Measurements from ENCODE around the gene PNLIPRP2.

The PNLIPRP2 gene

DNA sequence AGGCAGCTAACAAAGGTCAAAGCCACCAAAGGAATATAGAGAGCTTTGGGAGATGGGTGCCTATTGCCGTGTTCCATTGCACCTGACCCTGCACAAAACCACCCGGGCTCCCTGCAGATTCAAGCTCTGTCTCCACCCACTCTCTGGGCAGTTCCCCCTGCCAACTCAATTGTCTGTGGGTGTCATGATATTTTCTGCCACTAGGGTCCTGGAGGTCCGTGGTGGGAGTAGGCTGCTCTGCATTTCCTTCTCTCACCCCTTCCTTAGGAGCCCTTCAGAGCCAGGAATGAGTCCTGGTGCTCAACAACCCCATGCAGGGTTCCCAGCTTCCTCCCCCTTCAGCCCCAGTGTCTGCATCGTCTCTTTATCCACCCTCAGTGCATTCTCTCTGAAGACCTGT, 34.1 kb downstream of the PNLIPRP2 start:
- no peak for DNase-seq (ENCODE audit: low spot score)
- FAIRE-seq, result no peak

GRCh38 chr10:116655568-116655967, 34.8 kb downstream of the PNLIPRP2 start:
- FAIRE-seq, result no peak
- DNase-seq (ENCODE audit: low spot score), result no peak

- FAIRE-seq (no peak), DNase-seq (ENCODE audit: low spot score) (no peak)
Observed at GRCh38 chr10:116656044-116656443, 35.3 kb downstream of the PNLIPRP2 start.

GRCh38 chr10:116657863-116658551, 37.3 kb downstream of the PNLIPRP2 start:
- FAIRE-seq, result no peak
- DNase-seq (ENCODE audit: low spot score), result no peak

DNA sequence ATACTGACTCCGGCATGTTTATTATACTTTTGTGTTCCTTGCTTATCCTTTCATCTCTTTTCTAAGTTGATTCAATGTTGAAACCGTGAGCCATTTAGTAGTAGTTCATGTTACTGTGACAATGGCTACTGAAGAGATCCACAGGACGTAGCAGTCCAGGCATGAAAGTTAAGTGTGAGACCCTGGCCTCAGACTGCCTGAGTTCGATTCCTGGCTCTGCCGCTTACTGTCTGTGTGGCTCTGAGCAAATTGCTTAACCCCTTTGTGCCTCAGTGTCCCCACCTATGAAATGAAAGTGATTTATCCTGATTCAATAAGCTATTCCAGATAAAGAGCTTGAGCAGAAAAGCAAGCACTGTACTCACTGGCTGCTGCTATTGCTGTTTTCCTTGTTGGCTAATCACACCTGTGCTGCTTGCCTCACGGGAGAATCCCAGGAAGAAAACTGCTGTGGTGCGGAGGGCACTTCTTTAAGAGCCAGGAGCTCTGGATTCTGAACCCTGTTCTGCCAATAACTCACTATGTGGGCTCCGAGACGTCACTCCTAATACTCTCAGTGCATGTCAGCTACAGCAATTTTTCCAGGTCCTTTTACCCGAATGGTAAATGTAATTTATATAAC, 38.4 kb downstream of the PNLIPRP2 start:
- DNase-seq (ENCODE audit: low spot score), result no peak
- FAIRE-seq, result no peak

DNA sequence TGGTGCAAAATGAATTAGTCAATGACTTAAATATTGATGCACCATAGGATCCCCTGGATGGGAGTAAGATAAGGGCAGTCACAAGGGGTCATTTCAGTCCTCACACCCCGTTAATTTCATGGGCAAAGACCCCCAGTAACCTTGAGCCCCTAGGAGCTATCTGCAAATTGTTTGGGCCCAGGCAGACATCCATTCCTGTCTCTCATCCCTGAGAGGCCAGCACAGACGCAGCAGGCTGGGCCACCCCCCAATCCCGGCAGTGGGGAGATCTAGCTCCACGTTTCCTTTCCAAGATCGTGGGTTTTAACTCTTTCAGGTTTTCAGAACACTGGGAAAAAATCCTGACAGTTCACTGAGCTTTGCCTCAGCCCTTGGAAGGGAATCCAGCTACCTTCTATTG, 40.1 kb downstream of the PNLIPRP2 start:
- FAIRE-seq (no peak), DNase-seq (ENCODE audit: low spot score) (no peak)

DNA sequence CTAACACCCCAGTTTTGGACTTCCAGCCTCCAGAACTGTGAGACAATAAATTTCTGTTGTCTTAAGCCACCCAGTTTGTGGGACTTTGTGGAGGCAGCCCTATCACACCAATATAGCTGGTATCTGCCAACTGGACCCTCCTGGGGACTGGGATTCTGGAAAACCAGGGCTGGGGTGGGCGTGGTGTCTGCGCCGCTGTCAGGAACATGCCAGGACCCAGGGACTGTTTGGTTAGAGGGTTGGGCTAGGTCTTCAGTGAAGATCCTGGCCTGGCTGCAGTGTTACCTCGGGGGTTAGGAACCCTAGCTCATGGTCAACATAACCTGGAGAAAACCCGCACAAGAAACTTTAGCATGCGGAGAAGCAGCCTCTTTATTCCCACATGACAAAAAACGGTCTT, 42.6 kb downstream of the PNLIPRP2 start:
- no peak for FAIRE-seq

GRCh38 chr10:116664631-116665030, 43.9 kb downstream of the PNLIPRP2 start:
- DNase-seq (ENCODE audit: low spot score), result no peak
- FAIRE-seq, result no peak

More for the DNA sequence above, 42.6 kb downstream of the PNLIPRP2 start:
- DNase-seq (ENCODE audit: low spot score), result no peak

GRCh38 chr10:116665541-116666125, 44.9 kb downstream of the PNLIPRP2 start:
- no peak for FAIRE-seq
- DNase-seq (ENCODE audit: low spot score), result no peak

DNA sequence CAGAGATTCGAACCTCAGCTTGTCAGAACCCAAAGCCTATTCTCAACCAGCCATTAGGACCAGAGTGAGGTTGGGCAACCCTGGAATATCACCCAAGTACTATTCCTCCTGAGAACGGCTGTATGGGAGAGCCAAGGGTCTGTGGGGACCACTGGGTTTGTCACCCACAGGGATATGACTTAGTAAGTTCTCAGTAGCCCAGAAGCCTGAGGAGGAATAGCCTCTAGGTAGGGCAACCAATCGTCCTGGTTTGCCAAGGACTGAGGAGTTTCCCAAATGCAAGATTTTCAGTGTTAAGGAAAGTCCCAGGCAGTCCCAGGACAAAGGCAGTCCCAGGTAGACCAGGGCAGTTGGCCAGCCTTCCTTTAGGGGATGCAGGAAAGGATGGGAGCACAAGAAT, 46.7 kb downstream of the PNLIPRP2 start:
- no peak for DNase-seq (ENCODE audit: low spot score)
- FAIRE-seq, result no peak

GRCh38 chr10:116668018-116668417, 47.3 kb downstream of the PNLIPRP2 start:
- FAIRE-seq (no peak), DNase-seq (ENCODE audit: low spot score) (no peak)

GRCh38 chr10:116668446-116668845, 47.7 kb downstream of the PNLIPRP2 start:
- DNase-seq (ENCODE audit: low spot score), result no peak
- FAIRE-seq, result no peak

- FAIRE-seq (no peak), DNase-seq (ENCODE audit: low spot score) (no peak)
Observed at GRCh38 chr10:116669080-116669479, 48.3 kb downstream of the PNLIPRP2 start.

DNA sequence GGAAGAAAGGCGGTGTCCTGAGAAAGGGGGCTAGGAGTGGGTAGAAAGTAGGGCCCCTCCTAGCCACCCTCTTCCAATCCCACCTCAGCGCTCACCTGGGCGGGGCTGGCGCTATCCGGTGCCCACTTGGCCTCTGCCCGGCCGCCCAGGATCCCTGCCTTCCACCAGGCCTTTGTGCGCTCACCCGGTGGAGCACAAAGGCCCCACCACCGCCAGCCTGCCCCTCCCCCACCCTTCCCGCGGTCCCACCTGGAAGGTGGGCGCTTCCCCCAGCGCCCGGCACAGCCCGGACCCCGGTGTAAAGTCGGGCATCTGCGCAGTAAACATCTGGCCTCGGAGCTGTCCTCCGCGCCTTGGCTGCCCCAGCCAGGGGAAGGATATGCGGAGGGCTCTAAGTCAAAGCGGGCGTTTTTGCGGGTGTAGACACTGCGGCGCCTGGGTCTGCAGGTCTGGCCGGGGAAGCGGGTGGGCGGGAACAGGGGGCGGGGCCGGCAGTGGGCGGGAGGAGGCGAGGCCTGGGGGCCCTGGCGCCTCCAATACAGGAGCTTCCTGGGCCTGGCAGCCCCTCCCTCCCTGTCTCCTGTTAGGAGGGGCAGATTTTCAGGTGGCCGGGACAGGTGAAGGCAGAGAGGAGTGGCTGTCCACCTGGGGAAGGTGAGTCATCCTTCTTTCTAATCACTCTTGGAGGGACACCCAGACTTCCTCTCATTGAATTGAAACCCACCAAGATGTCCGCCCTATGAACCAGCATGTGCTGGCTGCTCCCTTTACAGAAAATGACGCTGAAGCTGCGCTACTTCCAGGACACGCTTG, 49.3 kb downstream of the PNLIPRP2 start:
- FAIRE-seq, result no peak
- DNase-seq (ENCODE audit: low spot score), result no peak

- DNase-seq (ENCODE audit: low spot score) (no peak), FAIRE-seq (no peak)
Observed at GRCh38 chr10:116670706-116671105, 50.0 kb downstream of the PNLIPRP2 start.

- DNase-seq (ENCODE audit: low spot score) (no peak), FAIRE-seq (no peak)
Observed at GRCh38 chr10:116671274-116671926, 50.6 kb downstream of the PNLIPRP2 start.

DNA sequence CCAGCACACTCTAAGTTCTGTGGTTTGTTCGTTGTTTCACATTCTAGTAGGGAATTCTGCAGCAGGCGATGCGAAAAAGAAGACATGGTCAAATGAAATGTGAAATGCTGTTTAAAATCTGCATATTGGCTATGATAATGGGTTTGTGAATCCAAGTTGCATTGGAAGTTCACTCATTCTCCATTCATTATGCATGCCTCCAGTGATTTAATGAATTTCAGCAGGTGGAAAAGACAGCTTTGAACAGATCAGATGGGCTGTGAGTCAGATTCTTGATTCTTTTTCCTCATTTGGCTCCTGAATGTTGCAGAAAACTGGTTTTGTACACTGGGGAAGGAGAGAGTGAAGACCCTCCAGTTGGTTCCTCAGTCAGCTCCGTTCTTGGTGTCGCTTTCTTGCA, 52.1 kb downstream of the PNLIPRP2 start:
- FAIRE-seq, result no peak

DNA sequence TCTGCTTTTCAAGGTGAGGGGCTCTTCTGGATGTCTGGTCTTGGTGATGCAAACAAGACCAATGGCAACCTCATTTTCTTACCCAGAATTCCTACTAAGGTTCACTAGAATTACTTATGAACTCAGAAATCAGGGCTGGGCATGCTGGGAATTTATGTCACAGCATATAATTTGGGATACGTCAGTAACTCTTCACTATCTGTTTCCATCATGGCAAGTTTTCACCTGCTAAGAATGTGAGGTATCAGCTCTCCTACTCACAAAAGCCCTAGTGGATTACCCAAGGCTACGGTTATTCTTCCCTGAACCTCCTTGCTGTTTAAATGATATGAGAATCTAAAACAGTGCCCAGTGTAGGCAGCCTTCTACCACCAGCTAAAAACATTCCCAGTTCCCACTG, 53.1 kb downstream of the PNLIPRP2 start:
- DNase-seq (ENCODE audit: low spot score), result no peak
- no peak for FAIRE-seq

More for the DNA sequence above, 52.1 kb downstream of the PNLIPRP2 start:
- no peak for DNase-seq (ENCODE audit: low spot score)

DNA sequence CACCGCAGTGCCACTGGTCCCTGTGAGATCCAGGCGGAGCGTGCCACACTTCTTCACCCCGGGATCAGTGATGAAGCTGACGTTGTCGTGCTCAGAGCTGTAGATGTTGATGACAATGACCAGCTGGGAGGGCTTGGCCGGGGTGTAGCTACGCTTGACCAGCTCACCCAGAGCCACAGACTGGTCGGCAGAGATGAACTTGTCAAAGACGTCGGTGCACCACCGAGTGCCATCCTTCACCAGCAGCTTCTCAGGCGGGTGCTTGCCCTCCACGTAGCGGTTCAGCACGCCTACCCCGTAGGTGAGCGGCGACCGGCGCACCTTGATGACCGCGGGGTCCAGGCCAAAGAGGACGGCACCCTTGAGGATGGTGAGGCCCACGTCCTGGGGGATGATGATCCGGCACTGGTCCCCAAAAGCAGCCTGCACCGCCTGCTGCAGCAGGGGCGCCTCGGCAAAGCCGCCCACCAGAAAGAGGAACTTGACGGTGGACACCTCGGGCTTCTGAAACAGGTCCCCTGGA, 54.2 kb downstream of the PNLIPRP2 start:
- FAIRE-seq (no peak), DNase-seq (ENCODE audit: low spot score) (no peak)

- FAIRE-seq, result no peak
- DNase-seq (ENCODE audit: low spot score), result no peak
Observed at GRCh38 chr10:116676118-116676517, 55.4 kb downstream of the PNLIPRP2 start.

DNA sequence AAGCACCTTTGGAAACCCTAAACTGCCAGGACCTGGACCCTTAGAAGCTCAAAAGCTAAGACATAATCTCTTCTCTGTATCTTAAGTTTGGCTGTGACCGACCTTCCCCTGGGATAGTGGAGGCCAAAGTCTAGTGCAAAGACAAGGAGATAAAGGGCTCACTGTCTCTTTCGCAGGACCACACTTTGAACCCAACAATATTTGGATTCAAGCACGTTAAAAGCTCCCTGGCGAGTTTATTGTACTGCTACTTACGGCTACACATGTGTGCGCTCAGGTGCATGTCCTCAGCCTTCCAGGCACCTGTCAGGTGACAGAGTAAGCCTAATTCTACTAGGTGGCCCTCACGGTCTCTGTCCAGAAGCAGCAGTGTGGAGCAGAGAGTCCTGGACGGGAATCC, 55.9 kb downstream of the PNLIPRP2 start:
- DNase-seq (ENCODE audit: low spot score) (no peak), FAIRE-seq (no peak)

Data from urothelium cell line (cell line).